GM12878 (cell line): ENCODE data around the gene LRRC53. TPM values are rescaled to one million over a fixed set of nuclear protein-coding genes. Genes with fewer than 3 reads are reported as not detected.

Experiments used
- ATAC-seq: fragments of 200-7000 bp; cut with Tn5 transposase; 3 replicates; pipeline ENCODE4 v1.9.1; 2020; ENCODE audit warnings: mild to moderate bottlenecking, moderate library complexity
- BruUV-seq: library from RNA; stranded (reverse); fragments of 400-500 nt; replicated peaks from 2 replicates; lab custom pipeline; 2021; lab: Mats Ljungman, UMichigan
- CTCF ChIA-PET: fragments of 300-600 bp; sonication (Branson Sonifier 250); formaldehyde crosslinking; extraction: SDS; loops from one replicate; lab custom pipeline; 2021; ENCODE audit warnings: inconsistent platforms; lab: Yijun Ruan, JAX
- POLR2A ChIA-PET: fragments of 350-600 bp; formaldehyde crosslinking; extraction: SDS; loops from one replicate; lab custom pipeline; 2021; ENCODE audit warnings: inconsistent platforms; lab: Charles Lee
- RAD21 ChIA-PET: fragments of 300-600 bp; sonication (Branson Sonifier 250); formaldehyde crosslinking; loops from one replicate; lab custom pipeline; 2023; ENCODE audit warnings: antibody characterized with exemption; ENCODE audit not compliant: unreplicated experiment; lab: Charles Lee
- SMC1A ChIA-PET: fragments of 300-600 bp; sonication (Branson Sonifier 250); formaldehyde crosslinking; loops from one replicate; lab custom pipeline; 2023; ENCODE audit not compliant: unreplicated experiment, uncharacterized antibody; lab: Charles Lee
- DNase-seq: peaks from one replicate; pipeline ENCODE4 v3.0.0-alpha.2; 2011; ENCODE audit warnings: low read depth, low spot score
- FAIRE-seq: peaks from 3 replicates; lab custom pipeline; 2011; peaks lifted over from hg19 to GRCh38; lab: Jason Lieb, UNC
- H2AFZ ChIP-seq: 2 replicates; pipeline ENCODE4 v1.6.0; 2011; ENCODE audit warnings: low read depth, low read length, control low read depth; ENCODE audit not compliant: control insufficient read depth
- H3K27ac ChIP-seq: 2 replicates; pipeline ENCODE4 v1.5.1; 2011; ENCODE audit warnings: control low read depth; ENCODE audit not compliant: control insufficient read depth, insufficient read depth
- H3K27me3 ChIP-seq, 2 experiments: replicated peaks in 1 of 2; 2 replicates each; pipeline versions ENCODE4 v1.6.0 to v1.6.1; 2011; ENCODE audit warnings: low read length in 1 of 2; ENCODE audit not compliant: control insufficient read depth in 2 of 2, insufficient read depth in 2 of 2
- H3K36me3 ChIP-seq, 2 experiments: 2 replicates each; pipeline ENCODE4 v1.5.1; 2011; ENCODE audit warnings: low read length in 1 of 2; ENCODE audit not compliant: control insufficient read depth in 2 of 2, insufficient read depth in 2 of 2
- H3K4me1 ChIP-seq: 2 replicates; pipeline ENCODE4 v1.6.1; 2011; ENCODE audit warnings: mild to moderate bottlenecking, low read length, moderate library complexity, mixed read lengths; ENCODE audit not compliant: control insufficient read depth, insufficient read depth
- H3K4me2 ChIP-seq: 2 replicates; pipeline ENCODE4 v1.6.0; 2011; ENCODE audit warnings: control low read depth; ENCODE audit not compliant: control insufficient read depth, insufficient read depth
- H3K4me3 ChIP-seq: fragments of 200-600 bp; sonication (generic); 2 replicates; pipeline ENCODE4 v1.5.1; 2016
- H3K79me2 ChIP-seq: 2 replicates; pipeline ENCODE4 v1.6.0; 2011; ENCODE audit warnings: low read length; ENCODE audit not compliant: control insufficient read depth, insufficient read depth
- H3K9ac ChIP-seq: 2 replicates; pipeline ENCODE4 v1.8.0; 2011; ENCODE audit warnings: low read length, control low read depth, mixed read lengths; ENCODE audit not compliant: control insufficient read depth, insufficient read depth
- H3K9me3 ChIP-seq: replicated peaks from 3 replicates; pipeline ENCODE4 v1.5.1; 2011; ENCODE audit warnings: mild to moderate bottlenecking, low read length; ENCODE audit not compliant: control insufficient read depth, insufficient read depth
- H4K20me1 ChIP-seq: 2 replicates; pipeline ENCODE4 v1.6.0; 2011; ENCODE audit not compliant: control insufficient read depth, insufficient read depth
- ATF7 ChIP-seq: fragments of 450-650 bp; IDR thresholded peaks from 2 replicates; pipeline ENCODE4 v1.6.1; 2016; ENCODE audit warnings: low read depth, mild to moderate bottlenecking
- EGR1 ChIP-seq, 2 experiments: IDR thresholded peaks; 1 replicate in 1 of 2; 2 replicates in 1 of 2; pipeline ENCODE4 v1.6.1; 2011 to 2012; ENCODE audit warnings: low read depth in 2 of 2, low read length in 2 of 2, borderline replicate concordance in 1 of 2, mild to moderate bottlenecking in 1 of 2, moderate library complexity in 1 of 2
- HSF1 ChIP-seq: fragments of 150-350 bp; IDR thresholded peaks from 2 replicates; pipeline ENCODE4 v1.6.1; 2014; ENCODE audit warnings: mild to moderate bottlenecking, low read depth, low read length
- IKZF2 ChIP-seq, 2 experiments: fragments of 450-650 bp; IDR thresholded peaks; 2 replicates each; pipeline ENCODE4 v1.6.1; 2017; ENCODE audit warnings: mild to moderate bottlenecking in 2 of 2, moderate library complexity in 2 of 2
- RB1 ChIP-seq: fragments of 450-650 bp; formaldehyde crosslinking; IDR thresholded peaks from 2 replicates; pipeline ENCODE4 v1.6.1; 2017; ENCODE audit warnings: mild to moderate bottlenecking, borderline replicate concordance
- SMC3 ChIP-seq: IDR thresholded peaks from 2 replicates; pipeline ENCODE4 v1.6.1; 2011; ENCODE audit warnings: low read length, improper control_type of control experiment, borderline replicate concordance
- SREBF1 ChIP-seq: IDR thresholded peaks from 2 replicates; pipeline ENCODE4 v1.6.1; 2012; ENCODE audit warnings: mild to moderate bottlenecking, low read length
- in situ Hi-C: fragments of 300-500 bp; cut with MboI; formaldehyde crosslinking; loops from 9 replicates; pipeline ENCODE4 v1.14.3; 2018; ENCODE audit warnings: mixed read lengths
- intact Hi-C: fragments of 100-400 bp; cut with micrococcal nuclease; formaldehyde crosslinking; loops from one replicate; pipeline ENCODE4 v1.14.2; 2022; ENCODE audit not compliant: unreplicated experiment
- polyA plus RNA-seq, 11 experiments: library from polyadenylated mRNA; depleted of rRNA in 4 of 11; unstranded in 6 of 11; stranded (reverse) in 5 of 11; fragments of >200 nt; fragmentation: Nextera tagmentation in 4 of 11; fragmentation: Illumina TruSeq in 1 of 11; extraction: Ambion mirVana in 4 of 11; extraction: Trizol in 1 of 11; gene quantifications; 1 replicate in 1 of 11; 2 replicates in 10 of 11; pipeline versions ENCODE4 v1.2.1 to v1.2.3, GENCODE V29; 2011 to 2016; ENCODE audit warnings: inconsistent platforms in 2 of 11, missing spikeins in 2 of 11, low read depth in 1 of 11
- total RNA-seq, 4 experiments: library from RNA; depleted of rRNA in 3 of 4; stranded (reverse); fragments of >200 nt in 3 of 4; fragmentation: Illumina TruSeq in 1 of 4; extraction: Trizol in 1 of 4; gene quantifications; 2 replicates each; pipeline versions ENCODE4 v1.2.1 to v1.2.3, GENCODE V29; 2013 to 2021
- TF ChIP-seq, protein P1 (sequence below): fragments of 450-650 bp; formaldehyde crosslinking; IDR thresholded peaks from 2 replicates; pipeline ENCODE4 v1.4.0; 2022; ENCODE audit warnings: mild to moderate bottlenecking, moderate library complexity

Gene LRRC53
- total and polyA plus RNA-seq, 10 of the 15 experiments (the other 5 are each of a cell fraction or from before 2014, with no cell fraction given) = not detected

GRCh38 chr1:74455390-74455789 lies 57.0 kb downstream of the LRRC53 start:
- no peak for FAIRE-seq
- intact Hi-C loops = no loop called here
- RAD21 ChIA-PET = no interaction called here
- CTCF ChIA-PET = no interaction called here
- Histone ChIP-seq H3K27ac (no peak overlapping the region), H3K36me3 (no peaks in the 10 kb centered on the region), H4K20me1 (no peaks in the 10 kb centered on the region), H3K9me3 (no peaks in the 10 kb centered on the region), H3K9ac (no peak overlapping the region), H2AFZ (no peak overlapping the region), H3K4me2 (no peak overlapping the region), H3K4me3 (no peak overlapping the region), H3K27me3 (no peaks in the 10 kb centered on the region), H3K79me2 (no peaks in the 10 kb centered on the region), H3K4me1 (no peaks in the 10 kb centered on the region)
- BruUV-seq = no TSS peak
- SMC1A ChIA-PET = no interaction called here
- no peak for DNase-seq
- TF ChIP-seq SMC3 (no peak), IKZF2 (IDR thresholded peaks at IDR 0.05) (no peak), ATF7 (no peak), HSF1 (no peak), EGR1 (IDR thresholded peaks at IDR 0.05; ENCODE audit: borderline replicate concordance in 1 of 2, low read depth in 2 of 2, low read length in 2 of 2) (no peak), RB1 (no peak), SREBF1 (no peak)
- TF ChIP-seq, protein P1, sequence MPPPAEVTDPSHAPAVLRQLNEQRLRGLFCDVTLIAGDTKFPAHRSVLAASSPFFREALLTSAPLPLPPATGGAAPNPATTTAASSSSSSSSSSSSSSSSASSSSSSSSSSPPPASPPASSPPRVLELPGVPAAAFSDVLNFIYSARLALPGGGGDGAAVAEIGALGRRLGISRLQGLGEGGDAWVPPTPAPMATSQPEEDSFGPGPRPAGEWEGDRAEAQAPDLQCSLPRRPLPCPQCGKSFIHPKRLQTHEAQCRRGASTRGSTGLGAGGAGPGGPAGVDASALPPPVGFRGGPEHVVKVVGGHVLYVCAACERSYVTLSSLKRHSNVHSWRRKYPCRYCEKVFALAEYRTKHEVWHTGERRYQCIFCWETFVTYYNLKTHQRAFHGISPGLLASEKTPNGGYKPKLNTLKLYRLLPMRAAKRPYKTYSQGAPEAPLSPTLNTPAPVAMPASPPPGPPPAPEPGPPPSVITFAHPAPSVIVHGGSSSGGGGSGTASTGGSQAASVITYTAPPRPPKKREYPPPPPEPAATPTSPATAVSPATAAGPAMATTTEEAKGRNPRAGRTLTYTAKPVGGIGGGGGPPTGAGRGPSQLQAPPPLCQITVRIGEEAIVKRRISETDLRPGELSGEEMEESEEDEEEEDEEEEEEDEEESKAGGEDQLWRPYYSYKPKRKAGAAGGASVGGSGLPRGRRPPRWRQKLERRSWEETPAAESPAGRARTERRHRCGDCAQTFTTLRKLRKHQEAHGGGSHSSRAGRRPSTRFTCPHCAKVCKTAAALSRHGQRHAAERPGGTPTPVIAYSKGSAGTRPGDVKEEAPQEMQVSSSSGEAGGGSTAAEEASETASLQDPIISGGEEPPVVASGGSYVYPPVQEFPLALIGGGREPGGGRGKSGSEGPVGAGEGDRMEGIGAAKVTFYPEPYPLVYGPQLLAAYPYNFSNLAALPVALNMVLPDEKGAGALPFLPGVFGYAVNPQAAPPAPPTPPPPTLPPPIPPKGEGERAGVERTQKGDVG (CRISPR knock-in tag) = no peak
- in situ Hi-C loops = loop anchor here (25.0 kb wide), 1 partner anchor 618 kb away; no protein-coding TSS in a partner anchor
- no peak for ATAC-seq
- POLR2A ChIA-PET = no interaction called here
